Activated CD8-positive, alpha-beta memory T cell treated with anti-CD3 and anti-CD28 coated beads, Interleukin-2, amount 10 ng/mL, durations not matched to agents 7 days and 5 days (primary cell): ENCODE results near the gene BCAN. TPM values are rescaled to one million over a fixed set of nuclear protein-coding genes. Genes with fewer than 3 reads are reported as not detected.

Experiments used
- ATAC-seq: fragments of 150-1000 bp; cut with Tn5 transposase; one replicate; pipeline ENCODE4 v1.10.0; 2021; ENCODE audit warnings: moderate library complexity
- CTCF ChIA-PET: fragments of 350-600 bp; sonication (Branson Sonifier 250); formaldehyde crosslinking; loops from one replicate; lab custom pipeline; 2021; ENCODE audit warnings: antibody characterized with exemption; lab: Charles Lee
- DNase-seq: peaks from one replicate; pipeline ENCODE4 v3.0.0-alpha.2; 2020
- H3K27ac Mint-ChIP-seq: one replicate; pipeline ENCODE4 v1.8.0; 2021; ENCODE audit warnings: mild to moderate bottlenecking, mixed read lengths
- H3K27me3 Mint-ChIP-seq: one replicate; pipeline ENCODE4 v1.8.0; 2021; ENCODE audit warnings: mixed read lengths
- H3K36me3 Mint-ChIP-seq: one replicate; pipeline ENCODE4 v1.8.0; 2021; ENCODE audit warnings: mild to moderate bottlenecking, mixed read lengths
- H3K4me1 Mint-ChIP-seq: one replicate; pipeline ENCODE4 v1.8.0; 2021; ENCODE audit warnings: mixed read lengths
- H3K4me3 Mint-ChIP-seq: one replicate; pipeline ENCODE4 v1.8.0; 2021; ENCODE audit warnings: mild to moderate bottlenecking, moderate library complexity, mixed read lengths
- H3K9me3 Mint-ChIP-seq: one replicate; pipeline ENCODE4 v1.8.0; 2022; ENCODE audit warnings: low read depth, mixed read lengths
- total RNA-seq, 2 experiments: library from RNA; stranded (reverse); gene quantifications; one replicate each; pipeline ENCODE4 v1.2.3, GENCODE V29; 2021

Gene BCAN
- total RNA-seq, 2 experiments from 2014 or later = 0.07 TPM; not detected in 1

GRCh38 chr1:156659988-156660751 is 18.3 kb downstream of the BCAN start:
- Mint-ChIP-seq H3K27ac (peak overlapping the region; percentile 95), H3K4me3 (peak overlapping the region; percentile 82), H3K9me3 (no peaks in the 10 kb centered on the region), H3K4me1 (peaks cover 68% of the 10 kb centered on the region), H3K36me3 (no peaks in the 10 kb centered on the region), H3K27me3 (peaks cover 24% of the 10 kb centered on the region)
- CTCF ChIA-PET = interaction anchor here (0.5 to 12.6 kb wide), 44 partner anchors 8 to 511 kb away, joined by 3 to 340 read pairs (median 4); partner anchors contain the start of genes BCAN, CRABP2, HAPLN2 and ISG20L2
- DNase-seq (peak; percentile 97), ATAC-seq (peak; percentile 81)

GRCh38 chr1:156660752-156661112 is 18.8 kb downstream of the BCAN start:
- Mint-ChIP-seq H3K36me3 (no peaks in the 10 kb centered on the region), H3K9me3 (no peaks in the 10 kb centered on the region), H3K4me3 (peak overlapping the region; percentile 82), H3K4me1 (peaks cover 73% of the 10 kb centered on the region), H3K27me3 (peaks cover 23% of the 10 kb centered on the region), H3K27ac (peak overlapping the region; percentile 95)
- ATAC-seq (peak; percentile 13), DNase-seq (no peak)
- CTCF ChIA-PET = interaction anchor here (0.8 to 12.6 kb wide), 27 partner anchors 8 to 275 kb away, joined by 3 to 340 read pairs (median 5); partner anchors contain the start of genes BCAN, CRABP2, HAPLN2 and INSRR

DNA sequence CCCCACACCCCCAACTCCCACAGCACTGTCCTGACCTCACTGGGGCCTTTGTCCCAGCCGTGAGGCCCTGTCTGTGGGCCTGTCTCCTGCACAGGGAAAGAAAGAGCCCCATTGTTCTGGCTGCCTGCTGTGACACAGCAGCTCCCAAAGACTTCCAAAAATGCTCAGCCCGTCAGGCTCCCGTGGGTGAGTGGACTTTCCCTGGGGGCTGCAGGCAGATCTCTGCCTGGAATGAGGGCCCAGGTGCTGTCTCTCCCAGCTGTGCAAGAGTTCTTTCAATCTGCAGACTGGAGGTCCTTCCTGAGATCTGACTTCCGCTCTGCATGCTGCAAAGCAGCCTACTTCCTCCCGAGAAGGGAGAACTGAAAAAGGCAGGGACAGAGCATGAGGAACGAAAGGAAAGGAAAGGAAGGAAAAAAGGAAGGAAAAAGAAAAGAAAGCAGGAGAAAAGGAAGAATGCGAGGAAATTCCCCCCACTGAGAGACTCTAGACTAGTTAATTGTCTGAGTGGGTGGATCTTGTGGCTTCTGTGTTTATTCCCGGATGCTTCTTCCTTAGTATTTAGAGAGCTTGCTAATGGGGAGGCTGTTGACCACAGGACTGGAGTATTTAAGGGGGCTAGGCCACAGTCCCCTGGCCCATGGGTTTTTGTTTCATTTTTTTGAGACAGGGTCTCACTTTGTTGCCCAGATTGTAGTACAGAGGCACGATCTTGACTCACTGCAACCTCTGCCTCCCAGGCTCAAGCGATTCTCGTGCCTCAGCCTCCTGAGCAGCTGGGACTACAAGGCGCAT is 20.3 kb downstream of the BCAN start:
- H3K27me3 Mint-ChIP-seq = peaks cover 12% of the 10 kb centered on the region
- ATAC-seq (no peak), DNase-seq (no peak)
- no peaks in the 10 kb centered on the region for H3K36me3 Mint-ChIP-seq
- no peaks in the 10 kb centered on the region for H3K9me3 Mint-ChIP-seq
- H3K27ac Mint-ChIP-seq = peak overlapping the region; percentile 24
- peaks cover 68% of the 10 kb centered on the region for H3K4me1 Mint-ChIP-seq
- no peak overlapping the region for H3K4me3 Mint-ChIP-seq
- CTCF ChIA-PET = interaction anchor here (1.1 to 12.6 kb wide), 11 partner anchors 10 to 277 kb away, joined by 4 to 340 read pairs (median 9); partner anchors contain the start of genes CRABP2, HAPLN2, INSRR and ISG20L2

DNA sequence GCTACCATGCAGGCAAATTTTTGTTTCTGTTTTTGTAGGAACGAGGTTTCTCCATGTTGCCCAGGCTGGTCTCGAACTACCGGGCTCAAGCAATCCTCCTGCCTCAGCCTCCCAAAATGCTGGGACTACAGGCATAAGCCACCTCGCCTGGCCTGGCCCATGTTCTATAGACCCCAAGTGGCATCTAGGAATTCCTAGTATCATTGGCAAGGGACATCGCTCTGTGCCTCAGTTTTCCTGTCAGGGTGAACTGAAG is 20.8 kb downstream of the BCAN start:
- DNase-seq = no peak
- Mint-ChIP-seq H3K9me3 (no peaks in the 10 kb centered on the region), H3K36me3 (no peaks in the 10 kb centered on the region), H3K27me3 (peaks cover 8% of the 10 kb centered on the region), H3K27ac (peak overlapping the region; percentile 14), H3K4me3 (no peak overlapping the region), H3K4me1 (peaks cover 63% of the 10 kb centered on the region)
- no peak for ATAC-seq
- CTCF ChIA-PET = interaction anchor here (2.3 to 12.6 kb wide), 3 partner anchors 25 to 197 kb away, joined by 9 to 340 read pairs (median 10); partner anchors contain the start of genes HAPLN2, INSRR and NTRK1

GRCh38 chr1:156663178-156663577 is 21.3 kb downstream of the BCAN start:
- H3K27me3 Mint-ChIP-seq = peaks cover 8% of the 10 kb centered on the region
- CTCF ChIA-PET = interaction anchor here (12.6 kb wide), 1 partner anchor 38 kb away, joined by 340 read pairs; the partner anchor contains the start of gene HAPLN2
- no peaks in the 10 kb centered on the region for H3K9me3 Mint-ChIP-seq
- peak overlapping the region; percentile 14 for H3K27ac Mint-ChIP-seq
- peaks cover 59% of the 10 kb centered on the region for H3K4me1 Mint-ChIP-seq
- no peaks in the 10 kb centered on the region for H3K36me3 Mint-ChIP-seq
- ATAC-seq = no peak
- DNase-seq = no peak
- no peak overlapping the region for H3K4me3 Mint-ChIP-seq

GRCh38 chr1:156664046-156664766 is 22.3 kb downstream of the BCAN start:
- peaks cover 8% of the 10 kb centered on the region for H3K27me3 Mint-ChIP-seq
- H3K9me3 Mint-ChIP-seq = no peaks in the 10 kb centered on the region
- no peak overlapping the region for H3K4me3 Mint-ChIP-seq
- H3K27ac Mint-ChIP-seq = no peak overlapping the region
- DNase-seq (no peak), ATAC-seq (no peak)
- H3K4me1 Mint-ChIP-seq = peaks cover 49% of the 10 kb centered on the region
- CTCF ChIA-PET = interaction anchor here (1.3 to 12.6 kb wide), 5 partner anchors 12 to 62 kb away, joined by 3 to 340 read pairs (median 14); partner anchors contain the start of gene HAPLN2
- H3K36me3 Mint-ChIP-seq = no peaks in the 10 kb centered on the region

DNA sequence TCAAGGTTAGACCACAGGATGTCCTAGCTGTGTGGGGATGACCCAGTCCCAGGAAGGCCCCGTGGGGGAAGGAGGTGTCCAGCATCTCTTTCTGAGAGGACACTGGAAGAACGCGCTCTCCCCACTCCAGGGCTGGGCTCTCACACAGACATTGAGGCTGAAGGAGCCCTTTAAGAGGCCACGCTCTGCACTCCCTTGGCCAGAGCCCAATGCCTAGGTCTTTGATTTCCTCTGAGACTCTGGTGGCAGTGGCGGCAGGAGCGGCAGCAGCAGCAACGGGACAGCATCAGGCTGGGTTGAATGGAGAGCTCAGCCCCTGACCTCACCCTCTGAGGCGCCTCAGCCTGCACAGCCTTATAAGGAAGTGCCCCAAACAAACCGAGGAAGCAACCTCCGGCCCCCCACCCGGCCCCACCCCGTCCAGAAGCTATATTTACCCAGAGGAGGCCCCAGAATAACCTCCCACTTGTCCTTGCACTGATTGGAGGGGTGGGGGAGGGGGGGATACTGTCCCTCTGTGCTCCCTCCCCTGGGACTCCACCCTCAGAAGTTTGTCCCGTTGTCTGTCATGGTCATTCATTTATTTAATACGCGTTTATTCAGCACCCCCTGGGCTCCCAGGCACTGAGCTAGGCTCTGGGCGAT is 23.0 kb downstream of the BCAN start:
- peaks cover 42% of the 10 kb centered on the region for H3K4me1 Mint-ChIP-seq
- no peaks in the 10 kb centered on the region for H3K9me3 Mint-ChIP-seq
- no peaks in the 10 kb centered on the region for H3K36me3 Mint-ChIP-seq
- no peak overlapping the region for H3K27ac Mint-ChIP-seq
- no peak for ATAC-seq
- no peak for DNase-seq
- no peak overlapping the region for H3K4me3 Mint-ChIP-seq
- CTCF ChIA-PET = interaction anchor here (1.0 to 12.6 kb wide), 6 partner anchors 12 to 195 kb away, joined by 3 to 340 read pairs (median 9); partner anchors contain the start of gene HAPLN2
- peaks cover 8% of the 10 kb centered on the region for H3K27me3 Mint-ChIP-seq

DNA sequence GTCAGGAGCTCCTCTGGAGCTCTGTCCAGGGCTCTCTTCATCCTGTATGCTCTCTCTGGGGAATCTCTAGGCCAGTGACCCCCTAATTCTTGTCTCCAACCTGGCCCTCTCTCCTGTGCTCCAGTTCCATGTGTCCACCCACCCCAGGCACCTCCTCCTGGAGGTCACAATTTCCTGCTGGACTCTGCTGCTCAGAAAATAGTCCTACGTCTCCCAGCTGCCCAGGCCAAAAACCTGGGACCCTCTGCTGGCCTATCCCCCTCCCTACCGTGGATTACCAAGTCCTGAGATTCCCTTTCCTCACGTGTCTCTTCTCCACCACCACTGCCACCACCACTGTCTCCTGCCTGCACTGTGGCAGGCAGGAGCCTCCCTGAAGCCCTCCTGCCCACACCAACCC is 23.6 kb downstream of the BCAN start:
- H3K4me1 Mint-ChIP-seq = peaks cover 37% of the 10 kb centered on the region

DNA sequence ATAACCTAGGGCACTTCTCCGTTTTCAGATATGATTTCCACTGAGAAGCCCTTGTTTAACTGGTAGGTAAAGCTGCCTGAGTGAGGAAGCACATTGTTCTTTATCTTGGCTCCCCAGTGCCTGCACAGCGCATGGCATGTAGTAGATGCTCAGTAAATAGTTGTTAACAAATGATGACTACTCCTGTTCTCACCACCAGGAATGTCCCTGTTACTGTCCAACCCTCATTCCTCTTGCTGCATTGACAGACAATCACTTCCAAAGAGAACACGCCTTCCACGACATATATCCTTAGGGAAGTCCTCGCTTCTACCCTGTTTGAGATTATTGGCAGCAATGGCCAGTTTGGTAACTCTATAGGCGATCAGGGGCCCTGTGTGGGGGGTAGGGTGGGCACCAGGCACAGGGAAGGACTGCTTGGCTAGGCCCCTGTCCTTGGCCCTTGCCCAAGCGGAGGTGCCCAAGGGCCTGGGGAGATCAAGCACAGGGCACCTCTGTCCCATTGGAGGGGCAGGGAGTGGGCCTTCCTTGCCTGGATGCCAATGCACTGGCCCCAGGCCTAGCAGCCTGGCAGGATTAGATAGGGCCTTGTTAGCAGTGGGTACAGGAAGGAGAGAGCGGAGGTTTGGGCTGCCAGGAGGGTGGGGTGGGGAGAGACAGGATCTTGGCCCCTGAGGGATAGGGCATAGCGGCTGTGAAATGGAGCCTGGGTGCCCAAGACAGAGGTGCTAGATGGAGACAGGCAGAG is 25.1 kb downstream of the BCAN start:
- CTCF ChIA-PET = interaction anchor here (1.1 to 12.6 kb wide), 6 partner anchors 8 to 59 kb away, joined by 4 to 340 read pairs (median 11); partner anchors contain the start of gene HAPLN2
- ATAC-seq = no peak
- Mint-ChIP-seq H3K36me3 (no peaks in the 10 kb centered on the region), H3K27ac (no peak overlapping the region), H3K4me3 (no peak overlapping the region), H3K27me3 (peaks cover 19% of the 10 kb centered on the region), H3K9me3 (no peaks in the 10 kb centered on the region), H3K4me1 (peaks cover 22% of the 10 kb centered on the region)
- no peak for DNase-seq

More for the DNA sequence above, 23.6 kb downstream of the BCAN start:
- H3K27me3 Mint-ChIP-seq = peaks cover 8% of the 10 kb centered on the region
- no peak overlapping the region for H3K4me3 Mint-ChIP-seq
- no peaks in the 10 kb centered on the region for H3K9me3 Mint-ChIP-seq
- CTCF ChIA-PET = interaction anchor here (1.0 to 12.6 kb wide), 7 partner anchors 7 to 194 kb away, joined by 3 to 340 read pairs (median 4); partner anchors contain the start of gene HAPLN2
- no peaks in the 10 kb centered on the region for H3K36me3 Mint-ChIP-seq
- ATAC-seq (no peak), DNase-seq (no peak)
- H3K27ac Mint-ChIP-seq = no peak overlapping the region

DNA sequence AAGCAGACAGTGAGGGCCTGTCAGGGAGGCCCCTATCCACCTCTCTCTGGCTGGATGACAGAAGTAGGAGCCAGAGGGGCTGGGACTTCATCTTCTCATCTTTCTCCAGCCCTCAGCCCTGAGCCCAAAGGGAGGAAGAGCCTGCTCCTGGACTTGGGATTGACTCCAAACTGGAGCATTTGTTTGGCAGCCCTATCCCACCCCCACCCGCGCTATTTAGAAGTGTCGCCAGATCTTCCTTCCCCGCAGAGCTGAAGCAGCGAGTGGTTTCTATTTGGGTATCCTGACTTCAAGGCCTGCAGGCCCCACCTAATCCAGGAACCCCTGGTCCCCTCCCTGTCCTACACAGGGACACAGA is 25.7 kb downstream of the BCAN start:
- CTCF ChIA-PET = interaction anchor here (1.1 to 2.8 kb wide), 3 partner anchors 9 to 58 kb away, joined by 7 to 8 read pairs (median 7); no protein-coding TSS in a partner anchor
- no peak for DNase-seq

GRCh38 chr1:156667968-156668709 is 26.2 kb downstream of the BCAN start:
- Mint-ChIP-seq H3K27ac (no peak overlapping the region), H3K4me1 (peaks cover 16% of the 10 kb centered on the region), H3K9me3 (no peaks in the 10 kb centered on the region), H3K4me3 (no peak overlapping the region), H3K27me3 (peaks cover 30% of the 10 kb centered on the region), H3K36me3 (no peaks in the 10 kb centered on the region)
- DNase-seq (no peak), ATAC-seq (no peak)
- CTCF ChIA-PET = interaction anchor here (1.1 to 2.8 kb wide), 4 partner anchors 10 to 58 kb away, joined by 3 to 8 read pairs (median 7); no protein-coding TSS in a partner anchor

More for the DNA sequence above, 25.7 kb downstream of the BCAN start:
- H3K27ac Mint-ChIP-seq = no peak overlapping the region
- no peaks in the 10 kb centered on the region for H3K9me3 Mint-ChIP-seq
- no peaks in the 10 kb centered on the region for H3K36me3 Mint-ChIP-seq
- no peak overlapping the region for H3K4me3 Mint-ChIP-seq
- no peak for ATAC-seq
- peaks cover 25% of the 10 kb centered on the region for H3K27me3 Mint-ChIP-seq
- peaks cover 18% of the 10 kb centered on the region for H3K4me1 Mint-ChIP-seq
